Vagina (tissue), 2 donors: ENCODE measurements around the gene MGAT5B.

Experiments
- CTCF ChIP-seq, 3 experiments: fragments of 450-650 bp in 2 of 3; fragments of 200-600 bp in 1 of 3; sonication (generic) in 1 of 3; IDR thresholded peaks; one replicate each; pipeline ENCODE4 v1.5.1; 2017 to 2019; ENCODE audit warnings: antibody characterized with exemption in 3 of 3, mild to moderate bottlenecking in 2 of 3, moderate library complexity in 2 of 3
- POLR2A ChIP-seq, 2 donors: fragments of 450-650 bp; IDR thresholded peaks; one replicate each; pipeline ENCODE4 v1.6.1; 2017; ENCODE audit warnings: antibody characterized with exemption in 2 of 2, mild to moderate bottlenecking in 2 of 2, moderate library complexity in 2 of 2

GRCh38 chr17:76830987-76831715 lies 37.1 kb upstream of the MGAT5B start:
- TF ChIP-seq CTCF (IDR thresholded peaks at IDR 0.05) (no peak), POLR2A (IDR thresholded peaks at IDR 0.05) (no peak)
